ENCODE data around the gene DCLK3. TPM values are rescaled to one million over a fixed set of nuclear protein-coding genes. Genes with fewer than 3 reads are reported as not detected.

DCLK3 gene, protein sequence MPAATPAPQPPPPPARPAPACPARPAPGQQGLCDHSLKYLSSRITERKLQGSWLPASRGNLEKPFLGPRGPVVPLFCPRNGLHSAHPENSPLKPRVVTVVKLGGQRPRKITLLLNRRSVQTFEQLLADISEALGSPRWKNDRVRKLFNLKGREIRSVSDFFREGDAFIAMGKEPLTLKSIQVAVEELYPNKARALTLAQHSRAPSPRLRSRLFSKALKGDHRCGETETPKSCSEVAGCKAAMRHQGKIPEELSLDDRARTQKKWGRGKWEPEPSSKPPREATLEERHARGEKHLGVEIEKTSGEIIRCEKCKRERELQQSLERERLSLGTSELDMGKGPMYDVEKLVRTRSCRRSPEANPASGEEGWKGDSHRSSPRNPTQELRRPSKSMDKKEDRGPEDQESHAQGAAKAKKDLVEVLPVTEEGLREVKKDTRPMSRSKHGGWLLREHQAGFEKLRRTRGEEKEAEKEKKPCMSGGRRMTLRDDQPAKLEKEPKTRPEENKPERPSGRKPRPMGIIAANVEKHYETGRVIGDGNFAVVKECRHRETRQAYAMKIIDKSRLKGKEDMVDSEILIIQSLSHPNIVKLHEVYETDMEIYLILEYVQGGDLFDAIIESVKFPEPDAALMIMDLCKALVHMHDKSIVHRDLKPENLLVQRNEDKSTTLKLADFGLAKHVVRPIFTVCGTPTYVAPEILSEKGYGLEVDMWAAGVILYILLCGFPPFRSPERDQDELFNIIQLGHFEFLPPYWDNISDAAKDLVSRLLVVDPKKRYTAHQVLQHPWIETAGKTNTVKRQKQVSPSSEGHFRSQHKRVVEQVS
- total RNA-seq, result not detected in 2 replicates

DNA sequence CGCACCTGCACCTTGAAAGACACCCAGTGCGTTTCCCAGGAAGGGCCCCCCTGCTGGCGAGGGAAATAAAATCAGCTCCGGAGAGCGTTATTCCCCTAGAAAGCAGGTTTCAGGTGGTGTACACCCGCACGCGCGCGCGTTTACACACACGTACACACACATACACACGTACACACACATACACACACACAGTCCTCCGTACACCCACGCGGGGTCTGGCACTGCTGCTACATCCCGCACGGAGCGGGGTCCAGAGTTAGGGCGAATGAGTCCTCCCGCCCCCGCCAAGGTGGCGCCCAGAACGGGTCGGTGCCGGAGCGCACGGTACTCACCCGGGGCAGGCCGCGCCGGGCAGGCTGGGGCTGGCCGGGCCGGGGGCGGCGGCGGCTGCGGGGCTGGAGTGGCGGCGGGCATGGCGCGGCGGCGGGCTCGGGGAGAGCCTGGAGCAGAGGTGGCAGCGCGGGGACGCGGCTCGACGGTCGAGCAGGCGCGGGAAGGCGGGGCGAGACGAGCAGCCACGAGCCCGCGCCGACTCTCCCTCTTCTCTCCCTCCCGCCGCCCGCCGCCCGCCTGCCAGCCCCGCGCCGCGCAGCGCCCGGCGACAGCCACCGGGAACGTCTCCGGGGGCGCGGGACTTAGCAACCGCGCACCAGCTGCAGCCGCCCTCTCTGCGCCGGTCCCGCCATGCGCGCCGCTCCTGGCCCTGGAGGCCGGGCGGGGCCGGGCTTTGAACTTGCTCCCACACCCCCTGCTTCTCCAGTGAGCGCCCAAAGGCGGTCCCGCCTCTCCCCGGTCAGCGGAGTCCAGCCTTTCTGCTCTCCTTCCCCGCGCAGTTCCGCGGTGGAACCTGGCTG is at the start of gene DCLK3:
TSS of gene DCLK3 (minus strand) at position 704 of the 854 bp plus-strand sequence. CDS start at position 414, 290 bp downstream.
- no peak for DNase-seq (ENCODE audit: extremely low read depth, low read depth, low spot score)

DNA sequence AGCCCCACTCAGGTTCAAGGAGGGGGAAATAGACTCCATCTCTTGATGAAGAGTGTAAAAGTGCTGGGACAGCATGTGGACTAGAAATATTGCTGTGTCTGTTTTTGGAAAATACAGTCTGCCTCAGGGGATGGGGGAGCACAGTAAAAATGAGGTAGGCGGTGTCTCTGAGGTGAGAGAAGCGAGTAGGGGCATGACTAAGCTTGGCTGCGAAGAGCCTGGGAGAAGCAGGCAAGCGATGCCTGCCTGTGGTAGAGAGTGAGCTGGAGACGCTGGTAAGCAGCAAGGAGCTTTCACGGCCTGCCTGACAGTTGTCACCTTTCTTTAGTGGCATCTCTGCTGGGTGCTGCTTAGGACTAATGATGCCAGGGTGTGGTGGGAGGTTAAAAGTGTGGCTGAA is 49.0 kb upstream of the DCLK3 start:
- no peak for DNase-seq (ENCODE audit: extremely low read depth, low read depth, low spot score)

DNA sequence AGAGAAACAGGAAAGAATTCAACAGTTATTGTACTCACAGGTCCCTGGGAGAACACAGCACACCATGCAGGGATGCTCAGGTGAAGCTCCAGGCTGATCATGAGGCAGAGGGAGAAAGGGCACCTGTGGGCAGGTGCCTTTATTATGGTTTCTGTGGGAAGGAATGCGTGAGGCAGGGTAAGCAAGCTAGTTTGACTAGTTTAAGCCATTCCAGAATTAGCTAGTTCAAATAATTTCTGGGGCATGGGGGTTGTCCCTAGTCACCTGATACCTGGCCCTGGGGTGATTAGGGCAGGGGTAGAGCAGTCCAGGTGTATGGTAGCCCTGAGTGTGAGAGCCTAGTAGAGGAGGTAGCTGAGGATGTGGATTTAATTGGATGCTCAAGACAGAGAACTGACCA is 47.9 kb upstream of the DCLK3 start:
- DNase-seq (ENCODE audit: extremely low read depth, low read depth, low spot score), result no peak

DNA sequence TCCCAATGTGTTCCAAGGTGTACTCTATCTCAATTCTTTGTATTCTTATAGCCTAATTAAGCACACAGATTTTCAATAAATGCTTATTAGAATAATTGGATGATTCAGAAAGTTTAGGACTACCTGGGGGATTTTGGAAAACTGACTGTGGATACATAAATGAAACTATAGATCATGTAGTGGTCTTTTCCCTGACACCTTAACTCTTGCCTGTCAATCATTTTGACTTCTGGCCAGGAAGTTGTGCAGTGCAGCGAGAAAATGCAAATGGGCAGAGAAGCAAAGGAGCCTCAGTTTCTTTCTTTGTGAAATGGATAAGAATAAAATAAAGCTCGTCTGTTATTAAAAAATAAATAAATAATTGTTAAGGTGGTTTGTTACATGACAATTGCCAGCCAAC is 47.4 kb upstream of the DCLK3 start:
- DNase-seq (ENCODE audit: extremely low read depth, low read depth, low spot score), result no peak

DNA sequence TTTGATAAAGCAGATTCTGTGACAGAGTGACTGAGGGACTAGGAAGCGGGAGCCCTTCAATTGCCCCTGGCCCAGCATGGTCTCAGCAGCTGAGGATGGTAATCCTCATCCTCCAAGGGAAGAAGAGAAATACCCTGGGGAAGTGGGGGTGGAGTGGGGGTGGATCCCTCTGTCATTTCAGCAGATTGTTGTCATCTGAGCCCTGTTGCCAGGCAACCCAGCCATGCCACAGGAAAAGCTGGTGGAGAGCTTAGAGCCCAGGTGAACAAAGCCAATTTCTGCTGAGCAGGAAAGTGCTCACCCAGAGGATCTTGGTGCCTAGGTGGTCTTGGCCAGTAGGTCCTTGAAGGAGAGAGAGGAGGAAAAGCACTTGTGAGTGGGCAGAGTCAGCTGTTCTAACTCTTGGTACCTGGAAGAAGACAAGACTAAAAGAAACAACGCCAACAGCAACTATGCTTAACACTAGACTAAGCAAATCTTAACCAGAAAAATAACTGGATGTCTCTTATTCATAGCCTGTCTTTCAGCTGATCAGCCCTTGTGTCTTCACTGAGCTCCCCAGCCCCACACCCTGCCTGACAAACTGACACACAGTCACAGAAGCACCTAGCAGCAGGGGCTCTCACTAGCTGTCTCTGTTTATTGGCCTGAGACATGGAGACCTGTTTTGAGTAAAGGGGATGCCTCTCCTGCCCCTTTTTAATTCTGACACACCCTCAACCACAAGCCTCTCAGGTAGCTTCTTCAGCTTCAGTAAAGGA is 40.1 kb upstream of the DCLK3 start:
- DNase-seq (ENCODE audit: extremely low read depth, low read depth, low spot score), result no peak

DNA sequence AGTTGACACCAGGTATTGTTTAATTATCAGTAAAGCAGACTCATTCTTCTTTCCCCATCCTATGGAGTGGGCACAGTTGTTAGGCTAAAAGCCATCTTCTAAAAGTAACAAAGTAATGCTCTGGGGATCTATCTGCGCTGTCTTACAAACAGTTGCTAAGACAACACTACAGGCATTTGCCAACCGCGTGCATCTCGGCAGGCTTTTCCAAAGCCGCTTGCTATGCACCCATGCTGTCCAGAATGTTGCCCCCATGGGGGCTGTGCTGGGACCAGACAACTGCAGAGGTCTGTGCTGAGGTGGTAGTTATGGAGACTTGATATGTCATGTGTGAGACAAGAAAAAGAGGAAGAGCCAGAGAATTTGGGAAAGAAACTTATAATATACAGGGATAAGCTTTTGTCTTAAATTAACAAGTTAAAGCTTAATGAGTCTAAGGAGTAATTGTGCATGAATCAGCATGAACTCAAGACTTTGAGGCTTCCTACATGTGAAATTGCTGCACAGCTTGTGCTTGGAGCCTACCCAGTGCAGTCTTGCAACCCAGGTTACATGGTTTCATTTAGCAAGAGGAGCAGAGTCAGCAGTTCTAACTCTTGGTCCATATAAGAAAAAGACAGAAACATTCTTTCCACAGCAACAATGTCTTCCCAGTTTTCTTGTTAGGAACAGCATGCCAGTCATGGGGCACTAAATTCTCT is 38.9 kb upstream of the DCLK3 start:
- DNase-seq (ENCODE audit: extremely low read depth, low read depth, low spot score), result no peak

DNA sequence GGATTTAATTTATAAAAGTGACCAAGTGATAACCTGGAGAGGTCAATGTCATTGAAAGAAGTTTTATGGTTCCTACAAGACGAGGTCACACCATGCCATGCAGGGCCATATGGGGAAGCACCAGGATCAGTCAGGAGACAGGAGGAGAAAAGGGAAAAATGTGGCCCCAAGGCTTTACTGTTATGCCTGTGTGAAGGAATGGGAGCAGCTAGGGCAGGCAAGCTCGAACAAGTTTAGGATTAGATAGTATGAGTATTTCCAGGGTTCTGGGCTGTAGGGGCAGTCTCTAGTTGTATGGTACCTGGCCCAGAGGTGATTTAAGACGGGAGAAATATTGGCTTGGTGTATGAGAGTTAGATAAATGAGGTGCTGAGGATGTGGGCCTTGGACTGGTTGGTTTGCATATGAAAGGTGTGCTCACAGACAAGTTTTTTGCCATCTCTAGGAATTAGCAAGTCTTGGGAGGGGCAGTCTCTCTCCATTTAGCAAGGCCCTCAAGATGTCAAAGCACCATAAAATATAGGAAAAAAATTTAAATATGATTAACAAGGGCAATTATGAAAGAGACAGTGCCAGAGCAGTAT is 36.3 kb upstream of the DCLK3 start:
- no peak for DNase-seq (ENCODE audit: extremely low read depth, low read depth, low spot score)

DNA sequence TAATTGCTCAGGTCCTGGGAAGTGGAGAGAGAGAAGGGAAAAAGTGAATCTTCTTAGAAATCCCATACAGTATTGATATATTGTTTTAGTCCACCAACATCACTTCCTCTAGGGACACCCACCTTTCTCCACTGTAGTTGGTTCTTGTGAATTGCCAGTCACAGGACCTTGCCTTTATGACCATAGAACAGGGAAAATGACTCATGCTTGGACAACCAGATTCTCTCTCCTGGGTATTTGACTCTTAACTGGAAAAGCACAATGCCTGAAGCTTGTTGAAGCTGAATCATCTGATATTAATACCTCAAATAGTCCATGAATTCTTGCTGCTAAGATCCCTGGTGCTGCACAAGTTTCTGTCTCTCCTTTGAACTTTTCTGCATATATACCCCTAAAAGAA is 32.5 kb upstream of the DCLK3 start:
- DNase-seq (ENCODE audit: extremely low read depth, low read depth, low spot score), result no peak

DNA sequence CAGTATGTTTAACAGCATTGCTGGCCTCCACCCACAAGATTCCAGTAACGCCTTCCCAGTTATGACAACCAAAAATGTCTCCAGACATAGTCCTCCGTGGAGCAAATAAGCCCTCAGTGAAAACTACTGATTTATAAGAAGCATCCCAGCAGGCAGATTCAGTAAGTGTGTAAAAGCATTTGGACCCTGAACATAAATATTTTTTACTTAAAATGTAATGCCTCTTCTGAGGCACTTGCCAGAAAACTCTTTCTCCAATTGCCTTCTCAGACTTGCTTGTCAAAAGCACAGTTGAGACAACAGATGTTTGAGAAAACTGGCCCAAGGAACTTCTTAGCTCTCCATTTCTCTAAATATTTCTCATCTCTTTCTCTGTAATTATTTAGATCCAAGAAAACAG is 31.8 kb upstream of the DCLK3 start:
- no peak for DNase-seq (ENCODE audit: extremely low read depth, low read depth, low spot score)

DNA sequence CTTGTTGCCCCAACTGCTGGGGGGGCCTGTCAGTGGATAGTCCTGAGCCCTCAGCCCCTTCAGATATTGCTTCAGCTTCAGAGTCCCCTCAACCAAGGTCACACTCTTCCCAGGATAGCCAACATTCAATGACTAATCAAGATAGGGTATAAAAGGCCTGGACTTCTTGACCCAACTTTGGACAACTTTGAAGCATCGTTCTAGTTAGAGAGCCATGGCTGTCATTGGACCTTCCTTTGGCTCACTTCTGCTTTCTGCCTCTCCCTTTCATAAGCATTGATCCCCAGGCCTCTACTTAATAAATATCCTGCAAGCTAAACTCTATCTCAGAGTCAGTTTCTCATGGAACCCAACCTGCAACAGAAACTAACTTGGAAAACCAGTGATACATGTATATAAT is 31.3 kb upstream of the DCLK3 start:
- DNase-seq (ENCODE audit: extremely low read depth, low read depth, low spot score), result no peak

DNA sequence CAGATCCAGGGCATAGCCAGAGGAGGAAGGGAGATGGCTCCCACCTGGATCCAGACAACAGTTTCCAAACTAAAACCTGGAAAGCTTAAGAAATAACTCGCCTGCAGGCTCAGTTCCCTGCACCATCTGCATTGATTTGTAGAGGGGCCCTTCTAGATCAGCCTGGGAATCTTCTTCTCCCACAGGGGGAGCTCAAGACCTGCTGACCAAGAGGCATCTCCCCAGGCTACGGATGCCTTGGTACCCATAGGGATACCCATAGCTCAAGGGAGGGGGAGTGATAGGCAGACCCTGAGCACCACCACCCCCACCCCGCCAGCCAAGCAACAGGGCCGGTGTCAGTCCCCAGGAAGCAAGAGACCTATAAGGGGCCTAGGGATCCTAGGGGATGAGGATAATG is 28.0 kb upstream of the DCLK3 start:
- no peak for DNase-seq (ENCODE audit: extremely low read depth, low read depth, low spot score)

DNA sequence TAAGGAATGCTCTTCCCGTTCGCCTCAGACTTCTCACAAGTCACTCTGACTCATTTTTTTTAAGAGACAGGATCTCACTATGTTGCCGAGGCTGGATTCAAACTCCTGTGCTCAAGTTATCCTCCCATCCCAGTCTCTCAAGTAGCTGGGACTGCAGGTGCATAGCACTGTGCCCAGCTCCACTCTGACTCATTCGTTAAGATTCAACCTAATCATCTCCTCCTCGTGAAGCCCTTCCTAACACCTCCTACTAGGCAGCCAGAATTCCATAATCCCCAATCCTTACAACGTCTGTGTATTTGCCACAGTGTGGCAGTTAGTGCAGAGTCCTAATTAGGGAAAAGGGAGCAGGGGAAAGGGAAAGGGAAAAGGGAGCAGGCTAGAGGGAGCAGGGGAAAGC is 26.4 kb upstream of the DCLK3 start:
- DNase-seq (ENCODE audit: extremely low read depth, low read depth, low spot score), result no peak

DNA sequence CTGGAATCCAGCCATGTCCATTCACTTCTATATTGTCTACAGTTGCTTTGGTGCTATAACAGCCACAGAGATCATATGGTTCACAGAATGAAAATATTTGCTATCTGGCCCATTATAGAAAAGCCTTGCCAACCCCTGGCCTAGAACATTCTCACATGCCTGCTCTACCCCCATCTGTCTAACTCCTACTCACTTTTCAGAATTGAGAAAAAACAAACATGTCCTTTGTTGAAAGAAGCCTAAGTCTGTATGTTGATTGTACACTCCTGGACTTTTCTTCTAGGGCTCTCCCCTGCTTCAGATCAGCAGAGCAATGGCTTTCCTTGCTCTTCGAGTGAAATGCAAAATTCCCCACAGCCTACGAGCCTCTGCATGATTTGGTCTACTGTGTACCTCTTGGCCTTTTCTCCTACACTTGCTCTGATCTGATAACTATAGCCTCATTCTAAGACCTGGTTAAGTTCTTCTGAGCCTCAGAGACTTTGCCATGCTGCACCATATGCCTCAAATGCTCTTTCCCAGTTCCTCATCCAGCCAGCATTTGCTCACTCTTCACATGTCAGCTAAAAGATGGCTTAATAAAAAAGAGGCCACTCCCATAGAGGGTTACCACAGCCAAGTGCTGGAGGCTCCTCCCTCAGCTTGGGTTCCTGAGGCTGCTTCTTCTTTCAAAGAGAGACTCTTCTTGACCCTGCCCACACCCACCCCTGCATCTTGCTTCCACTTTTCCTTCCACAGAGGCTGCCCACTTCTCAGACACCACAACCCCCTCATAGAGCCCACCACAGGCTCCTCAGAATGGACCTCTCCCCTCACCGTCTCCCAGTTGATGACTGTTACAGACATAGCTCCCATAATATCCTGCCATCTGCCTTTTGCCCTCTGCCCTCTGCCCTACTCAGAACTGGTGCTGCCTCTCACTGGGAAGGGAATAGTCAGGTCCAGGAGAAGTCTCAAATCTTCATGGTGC is 22.9 kb upstream of the DCLK3 start:
- DNase-seq (ENCODE audit: extremely low read depth, low read depth, low spot score), result no peak

DNA sequence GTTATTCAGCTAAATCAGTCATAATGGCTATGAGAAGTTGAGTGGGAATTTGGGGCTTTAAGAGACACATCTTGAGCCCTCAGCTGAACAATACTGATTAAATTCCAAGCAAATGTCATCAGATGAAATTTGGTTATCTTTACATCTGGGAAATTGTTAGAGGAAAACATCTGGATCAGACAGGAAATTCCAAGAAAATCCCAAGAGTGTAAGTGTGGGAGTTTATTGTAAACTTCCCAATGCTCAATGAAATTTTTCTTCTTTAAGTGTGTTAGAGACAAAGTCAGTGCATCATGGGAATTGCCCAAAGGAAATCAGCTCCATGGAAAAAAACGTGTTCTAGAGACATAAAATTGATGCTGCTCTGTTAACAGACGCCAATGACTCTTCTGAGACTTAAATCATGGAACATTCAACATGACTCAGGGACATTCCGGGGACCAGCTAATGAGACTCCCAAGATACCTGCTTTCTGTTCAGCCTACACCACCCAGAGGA is 19.8 kb upstream of the DCLK3 start:
- no peak for DNase-seq (ENCODE audit: extremely low read depth, low read depth, low spot score)

DNA sequence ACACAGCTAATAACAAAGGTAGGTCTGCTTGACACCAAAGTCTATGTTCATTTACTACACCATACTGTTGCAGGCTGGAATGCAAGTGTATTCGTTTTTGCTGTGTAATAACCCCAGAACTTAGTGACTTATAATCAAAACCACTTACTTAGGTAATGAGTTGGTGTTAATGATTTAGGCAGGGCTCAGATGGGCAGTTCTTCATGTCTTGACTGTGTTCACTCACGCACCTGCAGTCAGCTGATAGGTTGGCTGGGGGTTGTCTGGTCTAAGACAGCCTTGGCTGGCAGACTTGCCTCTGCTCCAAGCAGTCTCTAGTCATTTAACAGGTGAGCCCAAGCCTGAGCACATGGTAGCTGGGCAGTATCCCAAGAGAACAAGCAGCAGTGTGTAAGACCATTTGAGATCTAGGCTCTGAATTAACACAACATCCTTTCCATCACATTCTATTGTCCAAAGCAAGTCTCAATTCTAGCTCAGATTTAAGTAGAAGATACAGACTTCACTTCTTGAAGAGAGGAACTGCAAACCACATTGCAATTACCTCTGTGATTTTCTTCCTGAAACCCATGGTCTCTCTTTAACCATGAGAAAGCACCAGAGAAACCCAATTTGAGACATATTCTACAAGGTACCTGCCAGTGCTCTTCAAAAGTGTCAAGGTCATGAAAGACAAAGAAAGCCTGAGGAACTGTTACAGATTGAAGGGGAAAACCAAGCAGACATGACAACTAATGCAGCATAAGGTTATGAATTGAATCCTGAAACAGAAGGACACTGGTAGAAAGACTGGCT is 13.3 kb upstream of the DCLK3 start:
- DNase-seq (ENCODE audit: extremely low read depth, low read depth, low spot score), result no peak

DNA sequence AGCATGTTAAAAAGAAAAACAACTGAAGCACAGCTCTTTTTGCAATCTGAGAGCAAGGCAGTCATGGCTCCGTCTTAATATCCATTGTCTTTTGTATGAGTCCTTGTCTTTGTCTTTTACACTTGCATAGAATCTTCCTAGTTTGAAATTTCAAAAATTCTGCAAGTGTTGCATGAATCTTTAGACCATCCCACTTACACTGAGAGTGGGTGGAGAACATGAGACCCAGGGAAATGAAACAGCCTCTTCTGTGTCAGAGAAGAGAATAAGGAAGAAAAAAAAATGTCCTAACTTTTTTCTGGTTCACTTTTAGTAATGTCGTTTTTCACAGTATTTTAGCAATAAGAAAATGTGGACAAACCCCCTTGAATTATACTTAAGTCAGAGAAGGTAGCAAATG is 12.1 kb upstream of the DCLK3 start:
- DNase-seq (ENCODE audit: extremely low read depth, low read depth, low spot score), result no peak

DNA sequence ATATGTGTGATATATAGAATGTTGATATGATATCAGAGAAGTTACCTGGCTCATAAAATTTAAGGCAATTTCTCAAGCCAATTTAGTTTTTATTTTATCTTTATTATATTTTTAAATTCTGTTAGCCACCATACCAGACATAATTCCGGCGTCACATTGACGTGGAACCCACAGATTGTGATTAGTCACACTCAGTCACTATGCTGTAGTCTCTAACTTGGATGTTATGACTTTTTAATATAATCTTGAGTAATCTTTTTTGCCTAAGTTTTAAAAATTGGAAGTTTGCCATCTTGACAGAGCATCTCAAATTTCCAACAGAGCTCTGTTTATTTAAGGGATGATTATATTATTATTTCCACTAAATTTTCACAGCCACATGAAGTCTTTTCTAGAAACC is 9.7 kb upstream of the DCLK3 start:
- no peak for DNase-seq (ENCODE audit: extremely low read depth, low read depth, low spot score)

Data from glomerular endothelial cell (primary cell).